GM19395 (cell line): Measurements from ENCODE around the gene HSF4.
"Not testable (repeated sequence)": the region's sequence is repeated elsewhere in the genome, so short reads cannot be mapped to it uniquely, and the experiment has no call there.

Experiments
- ATAC-seq: cut with Tn5 transposase; IDR thresholded peaks from one replicate; pipeline ENCODE4 v1.9.1; 2021; ENCODE audit warnings: mild to moderate bottlenecking, moderate library complexity; ENCODE audit not compliant: unreplicated experiment

Gene HSF4, protein sequence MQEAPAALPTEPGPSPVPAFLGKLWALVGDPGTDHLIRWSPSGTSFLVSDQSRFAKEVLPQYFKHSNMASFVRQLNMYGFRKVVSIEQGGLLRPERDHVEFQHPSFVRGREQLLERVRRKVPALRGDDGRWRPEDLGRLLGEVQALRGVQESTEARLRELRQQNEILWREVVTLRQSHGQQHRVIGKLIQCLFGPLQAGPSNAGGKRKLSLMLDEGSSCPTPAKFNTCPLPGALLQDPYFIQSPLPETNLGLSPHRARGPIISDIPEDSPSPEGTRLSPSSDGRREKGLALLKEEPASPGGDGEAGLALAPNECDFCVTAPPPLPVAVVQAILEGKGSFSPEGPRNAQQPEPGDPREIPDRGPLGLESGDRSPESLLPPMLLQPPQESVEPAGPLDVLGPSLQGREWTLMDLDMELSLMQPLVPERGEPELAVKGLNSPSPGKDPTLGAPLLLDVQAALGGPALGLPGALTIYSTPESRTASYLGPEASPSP

DNA sequence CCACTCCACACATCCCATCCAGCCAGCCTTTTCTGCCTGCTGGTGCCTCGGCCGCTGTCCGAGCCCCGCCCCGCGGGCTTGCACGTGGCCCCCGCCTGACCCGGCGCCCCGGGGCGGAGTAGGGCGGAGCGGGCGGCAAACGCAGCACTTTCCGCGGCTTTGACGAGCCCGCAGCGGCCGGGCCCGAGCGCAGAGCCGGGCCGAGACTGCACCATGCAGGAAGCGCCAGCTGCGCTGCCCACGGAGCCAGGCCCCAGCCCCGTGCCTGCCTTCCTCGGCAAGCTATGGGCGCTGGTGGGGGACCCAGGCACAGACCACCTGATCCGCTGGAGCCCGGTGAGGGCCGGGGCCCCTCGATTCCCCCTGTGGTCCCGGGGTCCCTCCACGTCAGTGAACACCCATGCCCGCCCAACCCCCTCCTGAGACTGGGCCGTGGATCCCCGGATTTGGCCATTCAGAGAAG lies at the start of gene HSF4:
Gene HSF4 (plus strand): TSS at position 147 of the 463 bp plus-strand sequence. CDS start 67 bp downstream, at position 214.
- no peak for ATAC-seq

DNA sequence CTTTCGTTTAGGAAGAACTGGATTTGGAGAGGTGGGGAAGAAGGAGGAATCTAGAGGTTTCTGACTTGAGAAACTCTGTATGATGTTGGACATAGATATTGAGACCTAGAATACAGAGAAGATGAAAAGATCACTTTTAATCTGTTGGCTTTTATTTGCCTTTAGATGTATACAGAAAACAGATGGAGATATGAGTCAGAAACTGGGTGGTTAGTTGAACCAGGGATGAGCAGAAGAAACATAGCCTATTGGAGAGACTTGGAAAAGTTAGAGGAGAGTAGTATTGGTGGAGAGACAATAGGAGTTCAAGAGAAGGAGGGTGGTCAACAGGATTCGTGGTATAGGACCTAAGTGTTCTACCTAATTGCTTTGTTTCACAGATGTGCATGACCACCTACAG lies 49.8 kb upstream of the HSF4 start:
- ATAC-seq, result no peak

DNA sequence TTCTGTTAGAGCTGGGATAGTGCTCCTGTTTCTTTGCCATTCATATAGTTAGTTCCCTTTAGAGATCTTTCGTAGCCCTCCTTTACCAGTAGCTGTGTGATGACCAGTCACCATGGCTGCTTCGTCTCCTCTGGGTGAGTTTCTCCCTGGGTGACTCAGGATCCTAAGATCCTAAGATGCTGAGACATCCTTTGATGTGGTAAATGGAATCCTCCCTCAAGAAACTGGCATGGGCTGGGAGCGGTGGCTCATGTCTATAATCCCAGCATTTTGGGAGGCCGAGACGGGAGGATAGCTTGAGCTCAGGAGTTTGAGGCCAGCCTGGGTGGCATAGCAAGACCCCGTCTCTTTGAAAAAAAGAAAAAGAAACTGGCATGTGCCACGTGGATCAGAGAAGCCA lies 48.9 kb upstream of the HSF4 start:
- ATAC-seq, result no peak

DNA sequence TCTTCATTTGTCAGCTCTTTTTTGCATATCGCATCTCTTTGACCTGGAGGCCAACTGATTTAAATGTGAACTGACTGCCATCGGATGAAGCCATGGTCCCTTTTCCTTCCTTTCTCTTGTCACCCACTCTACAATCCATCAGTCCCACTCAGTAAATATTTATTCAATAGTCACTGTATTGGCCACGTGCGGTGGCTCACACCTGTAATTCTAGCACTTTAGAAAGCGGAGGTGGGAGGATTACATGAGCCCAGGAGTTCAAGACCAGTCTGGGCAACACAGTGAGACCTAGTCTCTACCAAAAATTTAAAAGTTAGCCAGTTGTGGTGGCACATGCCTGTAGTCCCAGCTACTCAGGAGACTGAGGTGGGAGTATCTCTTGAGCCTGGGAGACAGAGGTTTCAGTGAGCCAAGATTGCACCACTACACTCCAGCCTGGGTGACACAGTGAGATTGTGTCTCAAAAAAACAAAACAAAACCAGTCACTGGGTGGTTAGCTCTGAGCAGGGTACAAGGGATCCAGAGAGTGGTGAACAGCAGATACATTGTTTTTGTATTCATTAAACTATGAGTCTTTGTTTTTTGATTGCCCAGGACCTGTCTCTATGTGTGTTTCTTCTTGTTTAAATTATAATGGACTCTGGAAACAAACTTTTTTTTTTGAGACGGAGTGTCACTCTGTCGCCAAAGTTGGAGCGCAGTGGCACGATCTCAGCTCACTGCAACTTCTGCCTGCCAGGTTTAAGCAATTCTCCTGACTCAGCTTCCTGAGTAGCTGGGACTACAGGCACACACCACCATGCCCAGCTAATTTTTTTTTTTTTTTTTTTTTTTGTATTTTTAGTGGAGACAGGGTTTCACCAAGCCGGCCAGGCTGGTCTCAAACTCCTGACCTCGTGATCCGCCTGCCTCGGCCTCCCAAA lies 47.9 kb upstream of the HSF4 start:
- ATAC-seq, result no peak

DNA sequence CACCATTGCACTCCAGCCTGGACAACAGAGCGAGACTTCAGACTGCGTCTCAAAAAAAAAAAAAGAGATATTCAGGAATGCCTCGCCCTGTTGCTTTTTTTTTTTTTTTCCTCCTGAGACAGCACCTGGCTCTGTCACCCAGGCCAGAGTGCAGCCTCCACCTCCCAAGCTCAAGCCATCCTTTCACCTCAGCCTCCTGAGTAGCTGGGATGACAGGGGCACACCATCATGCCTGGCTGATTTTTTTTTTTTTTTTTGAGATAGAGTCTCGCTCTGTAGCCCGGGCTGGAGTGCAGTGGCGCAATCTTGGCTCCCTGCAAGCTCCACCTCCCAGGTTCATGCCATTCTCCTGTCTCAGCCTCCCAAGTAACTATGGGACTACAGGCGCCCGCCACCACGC lies 46.8 kb upstream of the HSF4 start:
- ATAC-seq, result no peak

DNA sequence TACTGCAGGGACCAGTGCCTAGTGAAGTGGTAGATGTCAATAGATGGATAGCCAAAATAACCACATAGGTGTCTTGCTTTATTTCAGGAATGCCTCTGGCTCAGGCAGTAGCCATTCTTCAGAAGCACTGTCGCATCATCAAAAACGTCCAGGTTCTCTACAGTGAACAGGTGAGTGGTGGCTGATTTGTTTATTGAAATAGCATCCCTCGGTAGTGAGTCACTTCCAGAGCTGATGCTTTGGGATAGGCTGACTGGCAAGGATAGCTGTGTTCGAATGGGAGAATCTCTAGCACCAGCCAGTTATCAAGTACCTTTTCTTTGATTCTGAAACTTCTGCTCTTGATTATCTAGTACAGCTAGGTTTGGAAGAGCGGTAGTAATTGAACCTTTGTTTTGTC lies 44.5 kb upstream of the HSF4 start:
- ATAC-seq, result no peak

DNA sequence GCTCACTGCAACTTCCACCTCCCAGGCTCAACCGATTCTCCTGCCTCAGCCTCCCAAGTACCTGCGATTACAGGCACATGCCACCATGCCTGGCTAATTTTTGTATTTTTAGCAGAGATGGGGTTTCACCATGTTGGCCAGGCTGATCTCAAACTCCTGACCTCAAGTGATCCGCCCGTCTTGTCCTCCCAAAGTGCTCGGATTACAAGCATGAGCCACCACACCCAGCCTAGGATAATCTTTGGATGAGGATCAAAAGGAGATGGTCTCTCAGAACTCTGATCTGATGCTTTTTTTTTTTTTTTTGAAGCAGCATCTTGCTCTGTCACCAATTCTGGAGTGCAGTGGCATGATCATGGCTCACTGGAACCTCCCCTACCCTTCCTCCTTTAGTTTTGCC lies 41.7 kb upstream of the HSF4 start:
- ATAC-seq, result not testable (repeated sequence)

DNA sequence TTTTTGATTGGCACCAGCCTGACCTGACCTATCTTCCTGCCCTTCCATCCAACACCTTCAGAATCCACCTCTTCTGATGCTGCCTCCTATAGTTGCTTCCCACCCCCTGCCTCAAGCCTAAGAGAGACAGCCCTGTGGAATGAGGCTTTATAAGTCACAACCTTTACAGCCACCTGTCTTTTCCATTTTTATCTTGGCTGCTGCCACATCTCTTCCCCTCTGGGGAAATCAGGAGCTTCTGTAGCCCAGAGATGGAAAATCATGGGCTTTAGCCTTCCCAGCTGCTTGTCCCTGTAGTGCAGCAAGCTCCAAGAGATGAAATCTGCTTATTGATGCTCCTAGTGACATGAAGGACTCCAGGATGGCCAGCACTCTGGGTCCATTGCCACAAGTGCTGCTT lies 36.1 kb upstream of the HSF4 start:
- no peak for ATAC-seq

DNA sequence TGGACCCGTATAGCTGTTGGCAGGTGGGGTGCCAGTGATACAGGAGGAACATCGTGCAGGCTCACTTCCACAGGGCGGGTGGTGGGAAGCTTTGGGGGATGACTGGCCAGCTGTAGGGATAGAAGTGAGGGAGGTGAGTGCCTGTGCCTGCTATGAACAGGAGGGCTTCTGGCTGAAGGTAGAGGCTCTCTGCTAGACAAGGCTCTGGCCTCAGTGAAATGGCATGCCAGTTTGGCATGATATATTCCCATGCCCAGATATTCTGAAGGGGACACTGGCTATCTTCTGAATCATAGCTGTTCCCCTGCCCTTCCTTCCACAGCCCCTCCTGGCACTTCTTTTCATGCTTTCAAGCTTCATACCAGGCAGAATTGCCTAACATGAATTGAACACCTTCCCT lies 35.7 kb upstream of the HSF4 start:
- ATAC-seq, result no peak

DNA sequence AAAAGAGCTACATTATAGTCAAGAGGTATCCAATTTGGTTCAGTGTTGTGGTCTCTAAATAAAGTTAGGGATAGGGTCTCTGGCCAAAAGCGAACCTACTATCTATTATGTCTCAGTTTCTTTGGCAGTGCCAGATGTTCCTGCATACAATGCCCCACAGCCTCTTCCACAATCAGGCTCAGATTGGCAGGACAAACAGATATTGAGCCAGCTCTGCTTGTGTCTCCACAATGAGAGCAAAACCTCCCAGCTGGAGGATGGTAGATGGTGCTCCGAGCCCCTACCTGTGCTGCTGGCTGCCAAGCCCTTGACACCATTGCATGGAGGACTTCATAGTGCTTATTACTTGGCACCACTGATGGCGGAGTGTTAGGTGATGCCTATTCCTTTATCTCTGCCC lies 35.1 kb upstream of the HSF4 start:
- ATAC-seq, result no peak

DNA sequence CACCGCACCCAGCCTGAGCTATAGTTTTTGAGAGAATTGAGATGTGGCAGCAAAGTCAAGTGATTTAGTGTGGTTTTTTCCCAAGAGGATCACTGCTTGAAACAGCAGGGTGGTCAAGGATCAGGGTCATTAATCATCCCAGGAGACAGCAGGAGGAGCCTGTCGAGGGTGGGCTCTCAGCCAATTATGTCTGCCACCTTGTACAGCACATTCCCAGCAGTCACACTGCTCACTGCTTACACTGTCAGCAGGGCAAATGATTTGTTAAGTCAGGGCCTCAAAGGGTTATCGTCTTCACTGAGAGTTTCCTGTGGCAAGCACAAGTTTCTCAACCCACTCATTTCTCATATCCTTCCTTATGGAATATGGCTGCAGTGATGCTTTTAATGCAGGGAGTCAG lies 26.9 kb upstream of the HSF4 start:
- ATAC-seq, result no peak

DNA sequence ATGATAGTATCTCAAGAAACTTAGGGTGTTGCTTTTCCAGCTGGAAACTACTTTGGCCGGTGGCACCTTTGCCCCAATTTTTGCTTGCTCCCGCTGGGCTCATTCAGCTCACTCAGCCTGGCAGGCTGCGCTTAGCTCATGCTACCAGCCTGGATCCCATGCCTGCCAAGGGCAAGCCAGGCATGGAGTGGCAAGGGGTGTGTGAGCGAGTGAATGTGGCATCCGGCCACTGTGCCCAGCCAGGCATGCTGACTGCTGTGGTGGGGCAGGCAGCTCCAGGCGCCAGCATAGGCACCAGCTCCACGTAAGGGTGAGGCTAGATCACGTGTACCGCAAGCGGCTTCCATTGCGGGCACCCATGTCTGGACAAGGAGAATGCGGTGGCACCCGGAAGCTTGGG lies 23.2 kb upstream of the HSF4 start:
- ATAC-seq, result no peak

DNA sequence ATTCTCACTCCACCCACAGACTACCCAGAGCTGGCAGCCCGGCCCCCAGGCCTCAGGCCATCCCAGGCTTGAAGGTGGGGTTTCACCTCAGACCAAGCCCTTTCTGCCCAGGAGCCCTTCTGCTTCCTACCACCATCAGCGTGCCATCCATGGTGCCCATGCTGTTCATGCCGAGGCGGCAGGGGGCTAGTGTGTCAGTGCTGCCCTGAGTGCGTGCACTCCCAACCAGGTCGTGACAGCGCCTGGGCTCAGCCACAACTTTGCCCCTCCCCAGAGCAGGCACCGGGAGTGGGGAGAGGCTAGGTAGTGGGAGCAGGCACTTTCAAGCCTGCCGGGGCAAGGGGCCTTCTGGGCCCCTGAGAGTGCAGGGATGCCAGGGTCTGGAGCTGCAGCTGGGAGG lies 22.2 kb upstream of the HSF4 start:
- ATAC-seq, result no peak

DNA sequence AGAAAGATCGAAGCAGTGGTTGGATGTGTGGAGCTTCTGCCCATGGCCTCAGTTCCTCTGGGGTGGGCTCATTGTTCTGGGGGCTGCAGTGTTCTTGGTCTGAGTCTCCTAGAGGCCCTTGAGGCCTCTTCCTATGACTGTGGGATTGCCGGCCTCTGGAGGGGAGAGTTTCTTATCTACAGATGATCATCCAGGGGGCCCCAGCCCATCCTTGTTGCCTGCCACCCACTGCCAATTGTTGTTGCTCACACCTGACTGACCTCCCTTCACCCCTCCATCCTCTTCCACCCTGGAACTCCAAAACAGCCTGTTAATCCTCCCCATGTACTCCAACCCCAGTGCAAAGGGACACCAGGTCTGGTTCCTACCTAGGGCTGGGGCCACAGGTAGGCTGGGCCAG lies 19.6 kb upstream of the HSF4 start:
- no peak for ATAC-seq

DNA sequence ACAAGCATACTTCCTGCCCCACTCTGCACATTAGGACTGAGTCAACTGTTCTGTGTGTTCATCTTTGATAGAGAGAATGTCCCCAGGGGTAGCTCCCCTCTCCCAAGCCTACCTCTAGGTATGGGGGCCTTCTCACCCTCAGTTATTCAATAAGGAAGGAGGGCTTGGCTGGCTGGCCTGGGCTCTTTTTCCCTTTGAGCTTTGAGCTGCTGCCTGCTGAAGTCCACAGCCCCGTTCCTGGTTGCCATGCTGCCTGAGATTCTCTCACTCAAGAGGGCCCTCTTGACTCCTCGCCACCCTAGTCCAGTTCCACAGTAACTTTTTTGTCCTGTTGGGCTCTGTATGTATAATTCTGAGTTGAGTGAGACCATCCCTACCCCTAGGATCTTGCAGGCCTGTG lies 18.8 kb upstream of the HSF4 start:
- no peak for ATAC-seq

DNA sequence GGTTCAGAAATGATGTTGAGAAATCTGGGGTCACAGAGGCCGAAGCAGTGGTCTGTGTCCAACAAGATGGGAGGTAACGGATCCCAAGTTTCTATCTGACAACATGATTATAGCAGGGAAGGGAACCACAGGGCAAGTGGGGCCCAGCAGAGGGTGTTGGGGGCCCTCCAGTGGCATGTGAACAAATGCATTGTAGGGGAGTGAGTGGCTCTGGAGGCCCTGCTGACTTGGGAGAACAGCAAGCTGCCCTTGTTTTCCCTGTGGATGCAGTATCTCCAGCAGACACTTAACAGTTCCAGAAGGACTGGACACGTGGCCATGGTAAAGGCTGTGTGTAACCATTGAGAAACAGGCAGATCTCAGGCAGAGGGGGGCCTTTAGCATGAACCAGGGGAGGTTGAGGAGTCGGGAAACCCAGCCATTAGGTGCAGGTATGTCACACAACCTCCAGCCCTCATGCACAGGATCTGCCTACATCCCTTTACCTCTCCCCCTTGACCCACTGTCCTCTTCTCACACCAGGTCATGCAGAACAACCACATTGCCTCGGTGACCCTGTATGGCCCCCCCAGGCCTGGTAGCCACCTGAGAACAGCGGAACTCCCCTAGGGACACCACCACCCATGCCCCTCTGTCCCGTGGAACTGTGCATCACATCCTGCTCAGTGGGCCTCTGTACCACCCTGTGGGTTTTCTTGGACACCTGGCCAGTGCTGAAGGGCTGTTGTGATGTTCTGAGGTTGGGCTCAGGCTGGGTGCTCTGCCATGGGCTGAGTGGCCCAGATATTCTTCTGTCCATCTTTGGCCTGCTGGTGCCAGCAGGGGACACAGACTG lies 17.8 kb upstream of the HSF4 start:
- no peak for ATAC-seq

DNA sequence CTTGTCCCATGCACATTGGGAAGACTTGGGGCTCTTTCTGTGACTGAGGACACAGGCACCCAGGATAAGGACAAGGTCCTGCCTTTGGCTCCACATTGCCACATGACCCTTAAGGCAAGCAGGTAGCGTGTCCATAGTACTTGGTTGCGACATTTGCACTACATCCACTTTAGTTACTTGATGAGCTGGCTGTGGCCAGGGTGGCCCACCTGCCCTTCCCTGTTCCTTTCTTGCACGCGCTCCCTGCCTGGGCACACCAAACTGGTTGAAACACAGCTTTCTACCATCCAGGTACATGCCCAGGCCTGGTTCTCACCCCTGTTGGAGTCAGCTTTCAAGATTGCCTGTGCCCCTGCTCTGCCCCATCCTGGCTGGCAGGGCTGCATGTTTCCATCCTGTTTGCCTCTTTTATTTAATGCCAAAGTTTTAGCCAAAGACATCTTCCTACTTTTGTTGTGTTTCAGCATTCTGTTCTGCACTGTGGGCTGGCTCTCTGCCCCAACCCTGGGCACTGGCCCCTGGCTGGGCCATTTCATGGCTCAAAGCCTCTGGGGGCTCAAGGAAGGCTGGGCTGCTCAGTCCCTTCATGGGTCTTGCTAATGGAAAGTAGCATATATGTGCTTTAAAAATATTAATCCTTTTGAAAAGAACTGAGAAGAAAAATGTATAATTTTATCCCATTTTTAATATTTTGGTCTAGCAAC lies 17.0 kb upstream of the HSF4 start:
- ATAC-seq, result no peak

DNA sequence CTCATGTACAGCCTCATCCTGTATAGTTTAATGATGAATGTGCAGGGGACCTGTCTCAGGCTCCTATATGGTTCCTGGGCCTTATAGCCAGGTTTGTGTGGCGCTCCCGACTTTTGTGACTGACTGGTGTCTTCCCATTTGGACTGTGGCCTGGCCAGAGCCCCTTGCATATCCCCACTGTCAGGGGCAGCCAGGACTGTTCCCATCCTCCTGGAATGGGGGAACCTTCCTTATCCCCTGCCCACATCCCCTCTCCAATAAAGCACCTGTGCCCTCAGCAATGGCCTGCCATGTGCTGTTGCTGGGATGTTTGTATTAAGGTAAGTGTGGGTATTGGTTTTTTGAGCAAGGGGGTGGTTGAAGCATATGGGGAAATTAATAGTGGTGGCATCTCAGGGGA lies 16.3 kb upstream of the HSF4 start:
- no peak for ATAC-seq

DNA sequence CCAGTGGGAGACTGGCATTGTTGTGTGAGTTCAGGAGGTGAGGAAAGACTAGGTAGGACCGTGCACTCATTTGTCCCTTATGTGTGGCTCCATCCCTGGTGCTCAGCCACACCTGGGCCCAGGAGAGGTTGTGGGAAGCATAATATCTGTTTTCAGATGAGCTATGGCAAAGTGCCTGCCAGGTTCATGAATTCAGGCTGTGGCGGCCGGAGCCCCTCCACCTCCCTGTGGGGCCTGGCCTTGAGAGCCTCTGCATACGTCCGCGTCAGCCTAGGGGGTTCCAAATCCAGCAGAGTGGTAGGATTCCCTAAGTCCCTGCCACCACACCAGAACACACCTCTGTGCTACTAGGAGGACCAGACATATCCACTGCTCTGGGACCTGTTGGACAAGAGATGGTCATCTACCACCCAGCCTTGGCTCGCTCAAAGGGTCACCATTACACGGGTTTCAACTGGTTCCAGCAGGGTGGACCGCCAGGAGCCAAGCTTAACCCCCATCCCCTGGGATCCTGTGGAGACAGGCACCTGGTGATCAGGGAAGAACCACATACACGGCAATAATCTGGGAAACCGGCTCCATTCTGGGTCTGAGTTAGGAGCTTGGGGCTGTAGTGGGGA lies 15.8 kb upstream of the HSF4 start:
- no peak for ATAC-seq
